Measurements from ENCODE around the gene FYN. TPM values are rescaled to one million over a fixed set of nuclear protein-coding genes. Genes with fewer than 3 reads are reported as not detected.

Gene FYN
- polyA plus RNA-seq, 3 donors = 9.5 to 103 (median 56.7) TPM

GRCh38 chr6:111731456-111732195 lies 141.6 kb downstream of the FYN start:
- no peak overlapping the region for H3K27ac ChIP-seq (ENCODE audit: low read depth, low read length)
- 58 to 65% (median 63%) methylated on average over 6 of the region's 6 CpGs for whole genome bisulfite sequencing, 3 donors

- WGBS, 3 donors = 51 to 69% (median 57%) methylated on average over 11 of the region's 11 CpGs
- H3K27ac ChIP-seq (ENCODE audit: low read depth, low read length) = no peak overlapping the region
Observed at GRCh38 chr6:111730864-111731263, 142.4 kb downstream of the FYN start.

GRCh38 chr6:111727802-111728201 lies 145.4 kb downstream of the FYN start:
- 79 to 86% (median 85%) methylated on average over 3 of the region's 3 CpGs for WGBS, 3 donors
- no peak overlapping the region for H3K27ac ChIP-seq (ENCODE audit: low read depth, low read length)

GRCh38 chr6:111727041-111727440 lies 146.2 kb downstream of the FYN start:
- WGBS, 3 donors = 90 to 98% (median 95%) methylated on average over 5 of the region's 5 CpGs
- H3K27ac ChIP-seq (ENCODE audit: low read depth, low read length) = no peak overlapping the region

- no peak overlapping the region for H3K27ac ChIP-seq (ENCODE audit: low read depth, low read length)
- WGBS, 3 donors = 76 to 85% (median 79%) methylated on average over 7 of the region's 7 CpGs
Observed at GRCh38 chr6:111725446-111726112, 147.7 kb downstream of the FYN start.

- H3K27ac ChIP-seq (ENCODE audit: low read depth, low read length) = no peak overlapping the region
- WGBS, 3 donors = 34 to 44% (median 38%) methylated on average over 3 of the region's 3 CpGs
Observed at GRCh38 chr6:111724505-111724904, 148.7 kb downstream of the FYN start.

GRCh38 chr6:111724039-111724438 lies 149.2 kb downstream of the FYN start:
- H3K27ac ChIP-seq (ENCODE audit: low read depth, low read length) = no peak overlapping the region
- WGBS, 3 donors = 76 to 90% (median 78%) methylated on average over 5 of the region's 5 CpGs

GRCh38 chr6:111723412-111723970 lies 149.8 kb downstream of the FYN start:
- WGBS, 3 donors = 80 to 87% (median 86%) methylated on average over 7 of the region's 7 CpGs
- no peak overlapping the region for H3K27ac ChIP-seq (ENCODE audit: low read depth, low read length)

GRCh38 chr6:111722179-111722731 lies 151.0 kb downstream of the FYN start:
- no peak overlapping the region for H3K27ac ChIP-seq (ENCODE audit: low read depth, low read length)
- 31 to 38% (median 36%) methylated on average over 3 of the region's 3 CpGs for WGBS, 3 donors

GRCh38 chr6:111721753-111722154 lies 151.5 kb downstream of the FYN start:
- H3K27ac ChIP-seq (ENCODE audit: low read depth, low read length) = no peak overlapping the region
- WGBS, 3 donors = 64 to 80% (median 67%) methylated on average over 1 of the region's 1 CpG

- 78 to 90% (median 78%) methylated on average over 12 of the region's 12 CpGs for WGBS, 3 donors
- H3K27ac ChIP-seq (ENCODE audit: low read depth, low read length) = no peak overlapping the region
Observed at GRCh38 chr6:111720931-111721496, 152.2 kb downstream of the FYN start.

GRCh38 chr6:111718990-111719389 lies 154.3 kb downstream of the FYN start:
- 61 to 87% (median 67%) methylated on average over 3 of the region's 3 CpGs for WGBS, 3 donors
- H3K27ac ChIP-seq (ENCODE audit: low read depth, low read length) = no peak overlapping the region

GRCh38 chr6:111718326-111718725 lies 154.9 kb downstream of the FYN start:
- H3K27ac ChIP-seq (ENCODE audit: low read depth, low read length) = no peak overlapping the region
- WGBS, 3 donors = 85 to 90% (median 85%) methylated on average over 3 of the region's 3 CpGs

GRCh38 chr6:111717621-111718020 lies 155.6 kb downstream of the FYN start:
- WGBS, 3 donors = 92 to 99% (median 95%) methylated on average over 4 of the region's 4 CpGs
- H3K27ac ChIP-seq (ENCODE audit: low read depth, low read length) = no peak overlapping the region

GRCh38 chr6:111716325-111716724 lies 156.9 kb downstream of the FYN start:
- no peak overlapping the region for H3K27ac ChIP-seq (ENCODE audit: low read depth, low read length)
- 79 to 89% (median 83%) methylated on average over 3 of the region's 3 CpGs for WGBS, 3 donors

GRCh38 chr6:111715321-111715720 lies 157.9 kb downstream of the FYN start:
- WGBS, 3 donors = 69 to 81% (median 80%) methylated on average over 6 of the region's 6 CpGs
- H3K27ac ChIP-seq (ENCODE audit: low read depth, low read length) = no peak overlapping the region

- 72 to 81% (median 79%) methylated on average over 10 of the region's 10 CpGs for WGBS, 3 donors
- H3K27ac ChIP-seq (ENCODE audit: low read depth, low read length) = no peak overlapping the region
Observed at GRCh38 chr6:111714416-111715270, 158.6 kb downstream of the FYN start.

GRCh38 chr6:111713811-111714210 lies 159.4 kb downstream of the FYN start:
- WGBS, 3 donors = 77 to 91% (median 82%) methylated on average over 4 of the region's 4 CpGs
- no peak overlapping the region for H3K27ac ChIP-seq (ENCODE audit: low read depth, low read length)

Measured in adipose tissue (tissue), 3 donors.